ENCODE results near the gene ABCC3. TPM values are rescaled to one million over a fixed set of nuclear protein-coding genes. Genes with fewer than 3 reads are reported as not detected.

The ABCC3 gene
- total and polyA plus RNA-seq, 2 donors (not counting 3 experiments of a cell fraction or from before 2014, with no cell fraction given) = 1.1 to 2.6 TPM

DNA sequence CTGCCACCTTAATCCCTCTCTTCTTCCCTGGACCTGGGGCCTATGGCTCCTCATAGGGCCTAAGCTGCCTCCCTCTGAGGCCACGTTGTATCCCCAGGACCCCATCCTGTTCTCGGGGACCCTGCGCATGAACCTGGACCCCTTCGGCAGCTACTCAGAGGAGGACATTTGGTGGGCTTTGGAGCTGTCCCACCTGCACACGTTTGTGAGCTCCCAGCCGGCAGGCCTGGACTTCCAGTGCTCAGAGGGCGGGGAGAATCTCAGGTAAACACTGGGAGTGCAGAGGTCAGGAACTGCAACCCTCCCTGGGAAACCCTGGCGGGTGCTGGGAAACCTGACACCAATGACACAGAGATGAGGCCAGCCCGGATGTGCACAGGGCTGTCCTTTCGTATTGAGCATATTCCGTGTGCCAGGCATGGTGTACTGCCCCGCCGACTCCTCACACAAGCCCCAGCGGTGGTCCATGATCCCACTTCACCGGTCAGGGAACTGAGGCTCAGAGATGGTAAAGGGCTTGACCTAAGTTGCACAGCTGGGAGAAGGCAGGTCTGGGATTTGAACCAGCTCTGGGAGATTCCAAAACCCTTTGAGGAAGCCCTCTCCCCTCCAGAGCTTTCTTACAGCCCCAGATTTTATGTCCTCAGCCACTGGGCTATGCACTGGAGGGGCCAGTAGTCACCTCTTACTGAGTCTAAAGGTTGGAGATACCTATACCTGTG, 50.1 kb downstream of the ABCC3 start:
- TF ChIP-seq GATA2 (IDR thresholded peaks at IDR 0.05; ENCODE audit: insufficient read depth, insufficient read length, low read depth, low read length) = no peak
- no peak for TF ChIP-seq POLR2AphosphoS5 (IDR thresholded peaks at IDR 0.05; ENCODE audit: insufficient read depth, low read depth, low read length)
- TF ChIP-seq, protein P1, sequence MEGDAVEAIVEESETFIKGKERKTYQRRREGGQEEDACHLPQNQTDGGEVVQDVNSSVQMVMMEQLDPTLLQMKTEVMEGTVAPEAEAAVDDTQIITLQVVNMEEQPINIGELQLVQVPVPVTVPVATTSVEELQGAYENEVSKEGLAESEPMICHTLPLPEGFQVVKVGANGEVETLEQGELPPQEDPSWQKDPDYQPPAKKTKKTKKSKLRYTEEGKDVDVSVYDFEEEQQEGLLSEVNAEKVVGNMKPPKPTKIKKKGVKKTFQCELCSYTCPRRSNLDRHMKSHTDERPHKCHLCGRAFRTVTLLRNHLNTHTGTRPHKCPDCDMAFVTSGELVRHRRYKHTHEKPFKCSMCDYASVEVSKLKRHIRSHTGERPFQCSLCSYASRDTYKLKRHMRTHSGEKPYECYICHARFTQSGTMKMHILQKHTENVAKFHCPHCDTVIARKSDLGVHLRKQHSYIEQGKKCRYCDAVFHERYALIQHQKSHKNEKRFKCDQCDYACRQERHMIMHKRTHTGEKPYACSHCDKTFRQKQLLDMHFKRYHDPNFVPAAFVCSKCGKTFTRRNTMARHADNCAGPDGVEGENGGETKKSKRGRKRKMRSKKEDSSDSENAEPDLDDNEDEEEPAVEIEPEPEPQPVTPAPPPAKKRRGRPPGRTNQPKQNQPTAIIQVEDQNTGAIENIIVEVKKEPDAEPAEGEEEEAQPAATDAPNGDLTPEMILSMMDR (IDR thresholded peaks at IDR 0.05; ENCODE audit: extremely low read depth in 1 of 2, insufficient read depth in 1 of 2, low read depth in 1 of 2, low read length in 2 of 2) = no peak
- no peak for TF ChIP-seq POLR2A (IDR thresholded peaks at IDR 0.05; ENCODE audit: low read depth, low read length)
- TF ChIP-seq JUN (IDR thresholded peaks at IDR 0.05; ENCODE audit: borderline replicate concordance, insufficient read depth, insufficient read length, low read depth) = no peak
- TF ChIP-seq, protein P2, sequence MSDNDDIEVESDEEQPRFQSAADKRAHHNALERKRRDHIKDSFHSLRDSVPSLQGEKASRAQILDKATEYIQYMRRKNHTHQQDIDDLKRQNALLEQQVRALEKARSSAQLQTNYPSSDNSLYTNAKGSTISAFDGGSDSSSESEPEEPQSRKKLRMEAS (IDR thresholded peaks at IDR 0.05; ENCODE audit: insufficient read depth, insufficient read length) = no peak
- TF ChIP-seq MYC (IDR thresholded peaks at IDR 0.05; ENCODE audit: low read depth, low read length) = no peak
- TF ChIP-seq EZH2 (IDR thresholded peaks at IDR 0.05; ENCODE audit: borderline replicate concordance, low read depth, low read length, severe bottlenecking) = no peak
- TF ChIP-seq FOS (IDR thresholded peaks at IDR 0.05; ENCODE audit: borderline replicate concordance, insufficient read depth, low read length) = no peak
- POLR2A ChIA-PET = no interaction called here
- H3K79me2 ChIP-seq (ENCODE audit: control insufficient read depth, insufficient read depth, low read length) = no peaks in the 10 kb centered on the region
- intact Hi-C loops (cut with micrococcal nuclease) = no loop called here
- H3K9ac ChIP-seq (replicated peaks; ENCODE audit: extremely low read depth, insufficient read depth, low read length) = no peak overlapping the region
- no peak overlapping the region for H3K27ac ChIP-seq (ENCODE audit: insufficient read depth, low read depth, low read length)
- FAIRE-seq = no peak
- no peak overlapping the region for H3K4me3 ChIP-seq (replicated peaks in 1 of 3; ENCODE audit: insufficient read depth in 1 of 3, low read depth in 1 of 3, low read length in 3 of 3)
- no peak for DNase-seq (ENCODE audit: low read depth, low spot score)
- H3K9me3 ChIP-seq (replicated peaks; ENCODE audit: control insufficient read depth, insufficient read depth, low read length) = no peaks in the 10 kb centered on the region
- dilution Hi-C loops (cut with MboI; ENCODE audit: extremely low pct_ligation_motif_present, low sequenced_read_pairs) = no loop called here
- CTCF ChIA-PET = interaction anchor here (0.7 to 7.9 kb wide), 6 partner anchors 10 to 134 kb away, joined by 3 to 105 read pairs (median 10); no protein-coding TSS in a partner anchor
- H2AFZ ChIP-seq (ENCODE audit: low read depth, low read length) = no peak overlapping the region
- H3K9me1 ChIP-seq (replicated peaks; ENCODE audit: control insufficient read depth, extremely low read depth, insufficient read depth, low read length) = no peaks in the 10 kb centered on the region
- no peaks in the 10 kb centered on the region for H3K36me3 ChIP-seq (ENCODE audit: control insufficient read depth in 2 of 2, extremely low read depth in 1 of 2, insufficient read depth in 2 of 2, low read length in 2 of 2)
- no peaks in the 10 kb centered on the region for H3K27me3 ChIP-seq (ENCODE audit: control insufficient read depth in 2 of 2, insufficient read depth in 2 of 2, low read length in 2 of 2)
- peaks cover 3% of the 10 kb centered on the region for H3K4me1 ChIP-seq (ENCODE audit: control insufficient read depth, extremely low read depth, insufficient read depth, low read length)
- BruUV-seq (replicated peaks) = no TSS peak
- no peak overlapping the region for H3K4me2 ChIP-seq (ENCODE audit: insufficient read depth, low read length)
- H4K20me1 ChIP-seq (replicated peaks; ENCODE audit: control insufficient read depth, extremely low read depth, insufficient read depth, low read length) = no peaks in the 10 kb centered on the region

All from endothelial cell of umbilical vein (primary cell).